Endodermal cell (in vitro differentiated cells): ENCODE measurements around the gene SNCAIP. TPM values are rescaled to one million over a fixed set of nuclear protein-coding genes. Genes with fewer than 3 reads are reported as not detected.

Experiments
- DNase-seq: peaks from one replicate; pipeline ENCODE4 v3.0.0-alpha.2; 2017
- H3K27ac ChIP-seq: 2 replicates; pipeline ENCODE4 v1.5.1; 2013; ENCODE audit warnings: mild to moderate bottlenecking, low read depth, low read length, moderate library complexity
- H3K27me3 ChIP-seq: 2 replicates; pipeline ENCODE4 v1.6.1; 2013; ENCODE audit warnings: mild to moderate bottlenecking, low read length, moderate library complexity; ENCODE audit not compliant: insufficient read depth, control insufficient read depth, poor library complexity, severe bottlenecking
- H3K36me3 ChIP-seq: 2 replicates; pipeline ENCODE4 v1.7.0; 2013; ENCODE audit warnings: mild to moderate bottlenecking, low read length, moderate library complexity; ENCODE audit not compliant: control insufficient read depth, insufficient read depth
- H3K4me1 ChIP-seq: one replicate; pipeline ENCODE4 v1.7.0; 2013; ENCODE audit warnings: low read length; ENCODE audit not compliant: control insufficient read depth, insufficient read depth
- H3K4me3 ChIP-seq: 2 replicates; pipeline ENCODE4 v1.5.1; 2013; ENCODE audit warnings: mild to moderate bottlenecking, low read length, moderate library complexity
- H3K9ac ChIP-seq: 2 replicates; pipeline ENCODE4 v1.6.1; 2013; ENCODE audit warnings: mild to moderate bottlenecking, low read length, moderate library complexity; ENCODE audit not compliant: poor library complexity, severe bottlenecking; ENCODE audit errors: extremely low read depth
- H3K9me3 ChIP-seq: 2 replicates; pipeline ENCODE4 v1.6.1; 2013; ENCODE audit warnings: mild to moderate bottlenecking, low read length, moderate library complexity; ENCODE audit not compliant: control insufficient read depth
- H3K27ac Mint-ChIP-seq: 2 replicates; pipeline ENCODE4 v1.8.0; 2020; ENCODE audit warnings: mixed read lengths
- H3K27me3 Mint-ChIP-seq: 2 replicates; pipeline ENCODE4 v1.8.0; 2021; ENCODE audit warnings: mild to moderate bottlenecking, mixed read lengths; ENCODE audit not compliant: insufficient read depth
- H3K36me3 Mint-ChIP-seq: 2 replicates; pipeline ENCODE4 v1.8.0; 2020; ENCODE audit warnings: low read depth, mixed read lengths
- H3K4me1 Mint-ChIP-seq: 2 replicates; pipeline ENCODE4 v1.8.0; 2020; ENCODE audit warnings: mixed read lengths
- H3K4me3 Mint-ChIP-seq: 2 replicates; pipeline ENCODE4 v1.8.0; 2020; ENCODE audit warnings: mild to moderate bottlenecking, moderate library complexity, mixed read lengths
- H3K9me3 Mint-ChIP-seq: 2 replicates; pipeline ENCODE4 v1.8.0; 2020; ENCODE audit warnings: mild to moderate bottlenecking, mixed read lengths
- CTCF ChIP-seq: fragments of 200-600 bp; sonication (generic); conservative IDR thresholded peaks from 2 replicates; pipeline ENCODE4 v1.5.0; 2021; ENCODE audit warnings: antibody characterized with exemption, mild to moderate bottlenecking
- WGBS, 2 experiments: methylation state at CpG; one replicate each; pipeline versions ENCODE4 v1.1.5 to v1.1.7; 2013; ENCODE audit warnings: missing lambda C conversion rate in 2 of 2, mixed read lengths in 1 of 2; ENCODE audit not compliant: insufficient coverage in 1 of 2, insufficient read length in 1 of 2; 5-methylcytosine and 5-hydroxymethylcytosine counted together
- total RNA-seq, 2 donors: library from RNA; stranded (reverse); fragmentation: NEBNext Ultra II Directional in 1 of 2; extraction: Animal tissue kit (Norgen Biotek cat#: 25700) in 1 of 2; gene quantifications; 2 replicates in 1 of 2; 3 replicates in 1 of 2; pipeline ENCODE4 v1.2.1, GENCODE V29; 2021

SNCAIP gene
- total RNA-seq, 2 donors from 2014 or later, result 1.4 to 2.1 TPM

- Mint-ChIP-seq H3K4me1 (peaks cover 11% of the 10 kb centered on the region), H3K27me3 (no peaks in the 10 kb centered on the region), H3K4me3 (no peak overlapping the region), H3K27ac (no peak overlapping the region), H3K36me3 (no peaks in the 10 kb centered on the region), H3K9me3 (no peaks in the 10 kb centered on the region)
- peaks cover 6% of the 10 kb centered on the region for H3K4me1 ChIP-seq
- no peak overlapping the region for H3K9ac ChIP-seq
- H3K27ac ChIP-seq, result no peak overlapping the region
- no peaks in the 10 kb centered on the region for H3K36me3 ChIP-seq
- 91 to 93% methylated on average over 2 to 3 of the region's 3 CpGs for WGBS, 2 experiments
- H3K9me3 ChIP-seq, result no peaks in the 10 kb centered on the region
- no peak for TF ChIP-seq CTCF
- no peak overlapping the region for H3K4me3 ChIP-seq
- H3K27me3 ChIP-seq, result no peaks in the 10 kb centered on the region
- DNase-seq, result no peak
Observed at GRCh38 chr5:122447879-122448278, 135.8 kb downstream of the SNCAIP start.

- Mint-ChIP-seq H3K4me3 (no peak overlapping the region), H3K9me3 (no peaks in the 10 kb centered on the region), H3K4me1 (peaks cover 2% of the 10 kb centered on the region), H3K27me3 (no peaks in the 10 kb centered on the region), H3K27ac (no peak overlapping the region), H3K36me3 (no peaks in the 10 kb centered on the region)
- TF ChIP-seq CTCF, result no peak
- H3K4me1 ChIP-seq, result no peaks in the 10 kb centered on the region
- no peak overlapping the region for H3K9ac ChIP-seq
- DNase-seq, result no peak
- H3K36me3 ChIP-seq, result no peaks in the 10 kb centered on the region
- H3K27me3 ChIP-seq, result no peaks in the 10 kb centered on the region
- no peak overlapping the region for H3K4me3 ChIP-seq
- no peaks in the 10 kb centered on the region for H3K9me3 ChIP-seq
- no peak overlapping the region for H3K27ac ChIP-seq
Observed at GRCh38 chr5:122454541-122454940, 142.5 kb downstream of the SNCAIP start.

GRCh38 chr5:122455939-122456338 lies 143.9 kb downstream of the SNCAIP start:
- no peaks in the 10 kb centered on the region for H3K9me3 Mint-ChIP-seq

More at GRCh38 chr5:122455939-122456338, 143.9 kb downstream of the SNCAIP start:
- H3K4me3 ChIP-seq, result no peak overlapping the region
- H3K9me3 ChIP-seq, result no peaks in the 10 kb centered on the region
- WGBS, 2 experiments, result 93% methylated on average over 1 of the region's 1 CpG; no CpG with 5 or more reads in 1 of the 2 experiments
- H3K27me3 Mint-ChIP-seq, result no peaks in the 10 kb centered on the region
- H3K27ac ChIP-seq, result no peak overlapping the region
- DNase-seq, result no peak
- H3K36me3 Mint-ChIP-seq, result no peaks in the 10 kb centered on the region
- H3K4me1 Mint-ChIP-seq, result peaks cover 2% of the 10 kb centered on the region
- no peaks in the 10 kb centered on the region for H3K4me1 ChIP-seq
- no peaks in the 10 kb centered on the region for H3K36me3 ChIP-seq
- no peak overlapping the region for H3K4me3 Mint-ChIP-seq
- no peak overlapping the region for H3K27ac Mint-ChIP-seq
- no peak for TF ChIP-seq CTCF
- no peak overlapping the region for H3K9ac ChIP-seq
- no peaks in the 10 kb centered on the region for H3K27me3 ChIP-seq
